Measurements from ENCODE around the gene NDFIP2.

The NDFIP2 gene

GRCh38 chr13:79538757-79539156 lies 57.8 kb downstream of the NDFIP2 start:
- H3K4me1 ChIP-seq (ENCODE audit: control insufficient read depth, insufficient read depth, low read length): peaks cover 20% of the 10 kb centered on the region
- no peaks in the 10 kb centered on the region for H3K9me3 ChIP-seq (ENCODE audit: control insufficient read depth, insufficient read depth, low read depth, low read length)
- no peak overlapping the region for H3K27ac ChIP-seq (ENCODE audit: low read depth, low read length)
- H3K36me3 ChIP-seq (ENCODE audit: control insufficient read depth, insufficient read depth, low read length): no peaks in the 10 kb centered on the region
- H3K9ac ChIP-seq (ENCODE audit: low read length): no peak overlapping the region
- no peak overlapping the region for H3K4me3 ChIP-seq (ENCODE audit: low read depth, low read length)
- no peaks in the 10 kb centered on the region for H3K27me3 ChIP-seq (ENCODE audit: control insufficient read depth, insufficient read depth, low read length)

GRCh38 chr13:79540504-79540903 lies 59.5 kb downstream of the NDFIP2 start:
- H3K4me1 ChIP-seq (ENCODE audit: control insufficient read depth, insufficient read depth, low read length): peaks cover 8% of the 10 kb centered on the region; the same call in 1 of the 2 replicates
- H3K9ac ChIP-seq (ENCODE audit: low read length): no peak overlapping the region

GRCh38 chr13:79541426-79542049 lies 60.6 kb downstream of the NDFIP2 start:
- H3K4me1 ChIP-seq (ENCODE audit: control insufficient read depth, insufficient read depth, low read length): no peaks in the 10 kb centered on the region
- H3K36me3 ChIP-seq (ENCODE audit: control insufficient read depth, insufficient read depth, low read length): no peaks in the 10 kb centered on the region
- H3K27me3 ChIP-seq (ENCODE audit: control insufficient read depth, insufficient read depth, low read length): no peaks in the 10 kb centered on the region
- no peak overlapping the region for H3K9ac ChIP-seq (ENCODE audit: low read length)
- H3K4me3 ChIP-seq (ENCODE audit: low read depth, low read length): no peak overlapping the region
- no peaks in the 10 kb centered on the region for H3K9me3 ChIP-seq (ENCODE audit: control insufficient read depth, insufficient read depth, low read depth, low read length)
- no peak overlapping the region for H3K27ac ChIP-seq (ENCODE audit: low read depth, low read length)

More at GRCh38 chr13:79540504-79540903, 59.5 kb downstream of the NDFIP2 start:
- H3K36me3 ChIP-seq (ENCODE audit: control insufficient read depth, insufficient read depth, low read length): no peaks in the 10 kb centered on the region
- no peaks in the 10 kb centered on the region for H3K27me3 ChIP-seq (ENCODE audit: control insufficient read depth, insufficient read depth, low read length)
- H3K9me3 ChIP-seq (ENCODE audit: control insufficient read depth, insufficient read depth, low read depth, low read length): no peaks in the 10 kb centered on the region
- H3K4me3 ChIP-seq (ENCODE audit: low read depth, low read length): no peak overlapping the region
- no peak overlapping the region for H3K27ac ChIP-seq (ENCODE audit: low read depth, low read length)

- H3K27ac ChIP-seq (ENCODE audit: low read depth, low read length): no peak overlapping the region
- no peaks in the 10 kb centered on the region for H3K9me3 ChIP-seq (ENCODE audit: control insufficient read depth, insufficient read depth, low read depth, low read length)
- no peaks in the 10 kb centered on the region for H3K36me3 ChIP-seq (ENCODE audit: control insufficient read depth, insufficient read depth, low read length)
- no peaks in the 10 kb centered on the region for H3K27me3 ChIP-seq (ENCODE audit: control insufficient read depth, insufficient read depth, low read length)
- no peaks in the 10 kb centered on the region for H3K4me1 ChIP-seq (ENCODE audit: control insufficient read depth, insufficient read depth, low read length)
- no peak overlapping the region for H3K4me3 ChIP-seq (ENCODE audit: low read depth, low read length)
- H3K9ac ChIP-seq (ENCODE audit: low read length): no peak overlapping the region
Observed at GRCh38 chr13:79543883-79544282, 62.9 kb downstream of the NDFIP2 start.

GRCh38 chr13:79547211-79548195 lies 66.5 kb downstream of the NDFIP2 start:
- no peaks in the 10 kb centered on the region for H3K27me3 ChIP-seq (ENCODE audit: control insufficient read depth, insufficient read depth, low read length)
- H3K9ac ChIP-seq (ENCODE audit: low read length): no peak overlapping the region
- no peak overlapping the region for H3K4me3 ChIP-seq (ENCODE audit: low read depth, low read length)
- H3K36me3 ChIP-seq (ENCODE audit: control insufficient read depth, insufficient read depth, low read length): no peaks in the 10 kb centered on the region
- no peak overlapping the region for H3K27ac ChIP-seq (ENCODE audit: low read depth, low read length)
- H3K4me1 ChIP-seq (ENCODE audit: control insufficient read depth, insufficient read depth, low read length): no peaks in the 10 kb centered on the region; the same call in 1 of the 2 replicates
- no peaks in the 10 kb centered on the region for H3K9me3 ChIP-seq (ENCODE audit: control insufficient read depth, insufficient read depth, low read depth, low read length)

- H3K27ac ChIP-seq (ENCODE audit: low read depth, low read length): no peak overlapping the region
- no peaks in the 10 kb centered on the region for H3K36me3 ChIP-seq (ENCODE audit: control insufficient read depth, insufficient read depth, low read length)
- H3K27me3 ChIP-seq (ENCODE audit: control insufficient read depth, insufficient read depth, low read length): no peaks in the 10 kb centered on the region
- H3K9ac ChIP-seq (ENCODE audit: low read length): no peak overlapping the region
- H3K4me3 ChIP-seq (ENCODE audit: low read depth, low read length): no peak overlapping the region
- H3K9me3 ChIP-seq (ENCODE audit: control insufficient read depth, insufficient read depth, low read depth, low read length): no peaks in the 10 kb centered on the region
- no peaks in the 10 kb centered on the region; the same call in 1 of the 2 replicates for H3K4me1 ChIP-seq (ENCODE audit: control insufficient read depth, insufficient read depth, low read length)
Observed at GRCh38 chr13:79548902-79549301, 67.9 kb downstream of the NDFIP2 start.

- H3K9ac ChIP-seq (ENCODE audit: low read length): no peak overlapping the region
- H3K9me3 ChIP-seq (ENCODE audit: control insufficient read depth, insufficient read depth, low read depth, low read length): no peaks in the 10 kb centered on the region
- peak overlapping the region; percentile 9; the same call in 1 of the 2 replicates for H3K27ac ChIP-seq (ENCODE audit: low read depth, low read length)
- H3K27me3 ChIP-seq (ENCODE audit: control insufficient read depth, insufficient read depth, low read length): no peaks in the 10 kb centered on the region
- no peak overlapping the region for H3K4me3 ChIP-seq (ENCODE audit: low read depth, low read length)
- no peaks in the 10 kb centered on the region for H3K36me3 ChIP-seq (ENCODE audit: control insufficient read depth, insufficient read depth, low read length)
- no peaks in the 10 kb centered on the region; the same call in 1 of the 2 replicates for H3K4me1 ChIP-seq (ENCODE audit: control insufficient read depth, insufficient read depth, low read length)
Observed at GRCh38 chr13:79549355-79550106, 68.6 kb downstream of the NDFIP2 start.

GRCh38 chr13:79557666-79558065 lies 76.7 kb downstream of the NDFIP2 start:
- H3K9ac ChIP-seq (ENCODE audit: low read length): no peak overlapping the region
- H3K4me1 ChIP-seq (ENCODE audit: control insufficient read depth, insufficient read depth, low read length): no peaks in the 10 kb centered on the region
- no peaks in the 10 kb centered on the region for H3K27me3 ChIP-seq (ENCODE audit: control insufficient read depth, insufficient read depth, low read length)
- H3K36me3 ChIP-seq (ENCODE audit: control insufficient read depth, insufficient read depth, low read length): peaks cover 8% of the 10 kb centered on the region; the same call in 1 of the 2 replicates
- H3K27ac ChIP-seq (ENCODE audit: low read depth, low read length): no peak overlapping the region
- peaks cover 25% of the 10 kb centered on the region for H3K9me3 ChIP-seq (ENCODE audit: control insufficient read depth, insufficient read depth, low read depth, low read length)
- H3K4me3 ChIP-seq (ENCODE audit: low read depth, low read length): no peak overlapping the region

GRCh38 chr13:79560954-79561353 lies 80.0 kb downstream of the NDFIP2 start:
- Histone ChIP-seq H3K36me3 (ENCODE audit: control insufficient read depth, insufficient read depth, low read length) (peaks cover 8% of the 10 kb centered on the region; the same call in 1 of the 2 replicates), H3K4me1 (ENCODE audit: control insufficient read depth, insufficient read depth, low read length) (no peaks in the 10 kb centered on the region), H3K9me3 (ENCODE audit: control insufficient read depth, insufficient read depth, low read depth, low read length) (peaks cover 30% of the 10 kb centered on the region), H3K27ac (ENCODE audit: low read depth, low read length) (no peak overlapping the region), H3K4me3 (ENCODE audit: low read depth, low read length) (no peak overlapping the region), H3K9ac (ENCODE audit: low read length) (no peak overlapping the region), H3K27me3 (ENCODE audit: control insufficient read depth, insufficient read depth, low read length) (no peaks in the 10 kb centered on the region)

GRCh38 chr13:79562557-79562956 lies 81.6 kb downstream of the NDFIP2 start:
- no peak overlapping the region for H3K9ac ChIP-seq (ENCODE audit: low read length)

More at GRCh38 chr13:79562557-79562956, 81.6 kb downstream of the NDFIP2 start:
- H3K4me1 ChIP-seq (ENCODE audit: control insufficient read depth, insufficient read depth, low read length): no peaks in the 10 kb centered on the region
- H3K36me3 ChIP-seq (ENCODE audit: control insufficient read depth, insufficient read depth, low read length): peaks cover 8% of the 10 kb centered on the region; the same call in 1 of the 2 replicates
- peaks cover 37% of the 10 kb centered on the region for H3K9me3 ChIP-seq (ENCODE audit: control insufficient read depth, insufficient read depth, low read depth, low read length)
- no peaks in the 10 kb centered on the region for H3K27me3 ChIP-seq (ENCODE audit: control insufficient read depth, insufficient read depth, low read length)
- no peak overlapping the region for H3K27ac ChIP-seq (ENCODE audit: low read depth, low read length)
- H3K4me3 ChIP-seq (ENCODE audit: low read depth, low read length): no peak overlapping the region

All from HUES6 (cell line).